ENCODE measurements around the gene ZNF337.
"Not testable (repeated sequence)": the region's sequence is repeated elsewhere in the genome, so short reads cannot be mapped to it uniquely, and the experiment has no call there.

The ZNF337 gene

DNA sequence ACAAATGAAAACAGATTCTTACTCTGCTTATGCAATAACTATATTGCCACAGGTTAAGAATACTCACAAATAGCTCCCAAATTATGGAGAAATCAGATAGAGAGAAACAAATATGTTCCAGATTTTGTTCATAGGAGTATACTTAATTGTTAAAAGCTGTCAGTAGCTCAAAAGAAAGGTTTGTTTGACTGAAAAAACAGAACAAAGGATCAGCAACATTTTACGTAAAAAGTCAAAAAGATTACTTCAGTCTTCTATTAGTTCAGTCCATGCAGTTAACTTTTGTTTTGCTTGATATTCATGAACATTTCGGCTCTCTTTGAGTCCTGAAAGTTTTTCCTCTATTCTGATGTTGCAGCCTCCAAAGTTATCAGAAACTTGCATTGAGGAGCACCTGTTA lies 59.4 kb downstream of the ZNF337 start:
- Mint-ChIP-seq H3K36me3 (ENCODE audit: insufficient read depth) (peaks cover 13% of the 10 kb centered on the region), H3K4me3 (no peak overlapping the region)
- ATAC-seq (replicated peaks) = no peak

DNA sequence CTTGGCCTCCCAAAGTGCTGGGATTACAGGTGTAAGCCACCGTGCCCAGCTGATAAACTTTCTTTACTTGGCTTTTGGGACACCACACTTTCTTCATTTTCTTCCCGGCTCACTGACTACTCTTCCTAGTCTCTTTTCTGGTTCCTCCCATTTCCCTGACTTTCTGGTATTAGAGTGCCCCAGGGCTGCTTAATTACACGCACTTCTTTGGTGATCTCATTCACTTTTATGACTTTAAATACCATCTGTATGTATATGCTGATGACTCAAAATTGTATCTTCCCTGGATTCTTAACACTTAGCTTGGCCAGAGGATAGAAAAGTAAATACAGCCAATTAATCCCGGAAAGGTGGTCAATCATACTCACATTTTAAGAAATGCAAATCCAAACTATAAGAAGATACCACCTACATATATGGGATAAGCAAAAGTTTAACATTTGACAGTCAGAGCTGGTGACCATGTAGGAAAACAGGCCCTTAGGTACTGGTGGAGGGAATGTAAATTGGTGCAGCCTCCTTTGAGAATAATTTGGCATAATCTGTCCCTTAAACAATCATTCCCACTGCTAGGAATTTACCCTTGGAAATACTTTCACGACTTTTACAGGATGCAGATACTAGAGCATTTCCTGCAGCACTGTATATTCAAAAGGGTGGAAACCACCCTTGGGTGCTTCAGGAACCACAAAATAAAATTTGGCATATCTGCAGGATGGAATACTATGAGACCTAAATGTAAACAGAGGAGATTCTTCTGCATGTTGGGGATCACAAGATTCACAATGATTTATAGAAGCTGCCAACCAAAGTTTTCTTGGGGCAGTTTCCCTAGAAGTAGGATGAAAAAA lies 63.5 kb downstream of the ZNF337 start:
- Mint-ChIP-seq H3K4me3 (no peak overlapping the region), H3K9me3 (no peaks in the 10 kb centered on the region), H3K27me3 (no peaks in the 10 kb centered on the region), H3K27ac (no peak overlapping the region), H3K36me3 (ENCODE audit: insufficient read depth) (peaks cover 11% of the 10 kb centered on the region), H3K4me1 (ENCODE audit: low read depth in 2 of 2) (no peaks in the 10 kb centered on the region)
- DNase-seq (no peak), ATAC-seq (replicated peaks) (no peak)

More for the DNA sequence above, 59.4 kb downstream of the ZNF337 start:
- Mint-ChIP-seq H3K9me3 (no peaks in the 10 kb centered on the region), H3K27me3 (no peaks in the 10 kb centered on the region), H3K27ac (no peak overlapping the region), H3K4me1 (ENCODE audit: low read depth in 2 of 2) (no peaks in the 10 kb centered on the region)
- no peak for DNase-seq

- not testable (repeated sequence) for H3K27me3 Mint-ChIP-seq; H3K4me1 Mint-ChIP-seq (ENCODE audit: low read depth in 2 of 2); H3K9me3 Mint-ChIP-seq; ATAC-seq (replicated peaks); H3K27ac Mint-ChIP-seq; H3K4me3 Mint-ChIP-seq; DNase-seq; H3K36me3 Mint-ChIP-seq (ENCODE audit: insufficient read depth)
Observed at GRCh38 chr20:25630615-25631014, 66.0 kb downstream of the ZNF337 start.

DNA sequence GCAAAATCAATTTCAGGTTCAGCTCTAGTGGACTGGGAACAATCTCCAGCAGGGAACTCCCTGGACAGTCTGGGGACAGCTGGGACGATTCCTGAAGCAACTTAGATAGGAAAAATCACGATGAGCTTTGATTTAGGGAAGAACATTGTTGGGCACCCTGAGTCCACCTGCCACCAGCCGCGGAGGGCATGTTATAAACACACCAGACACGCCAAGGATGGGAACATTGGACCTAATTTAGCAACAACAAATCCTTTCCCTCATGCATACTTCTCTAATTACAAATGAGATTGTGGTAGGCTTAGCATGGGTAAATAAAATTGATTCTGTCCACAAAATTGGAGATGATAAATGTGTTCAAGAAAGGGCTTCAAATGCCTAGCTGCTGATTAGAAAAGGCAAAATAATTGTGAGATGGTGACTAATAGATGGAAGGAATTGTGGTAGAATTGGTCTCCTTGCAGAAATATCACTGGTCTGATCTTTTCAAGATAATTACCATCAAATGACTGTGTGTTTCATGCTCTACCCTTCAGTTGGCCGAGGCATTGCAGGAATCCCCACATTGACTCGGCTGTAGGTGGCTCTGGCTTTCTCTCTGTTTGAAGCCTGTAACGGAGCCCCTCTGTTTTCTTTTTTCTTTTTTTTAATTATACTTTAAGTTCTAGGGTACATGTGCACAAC lies 66.7 kb downstream of the ZNF337 start:
- DNase-seq = no peak
- Mint-ChIP-seq H3K27ac (no peak overlapping the region), H3K36me3 (ENCODE audit: insufficient read depth) (peaks cover 4% of the 10 kb centered on the region), H3K9me3 (peaks cover 0 to 1% of the 10 kb centered on the region in 2 donors), H3K4me1 (ENCODE audit: low read depth in 2 of 2) (no peaks in the 10 kb centered on the region), H3K27me3 (no peaks in the 10 kb centered on the region), H3K4me3 (no peak overlapping the region)
- no peak for ATAC-seq (replicated peaks)

DNA sequence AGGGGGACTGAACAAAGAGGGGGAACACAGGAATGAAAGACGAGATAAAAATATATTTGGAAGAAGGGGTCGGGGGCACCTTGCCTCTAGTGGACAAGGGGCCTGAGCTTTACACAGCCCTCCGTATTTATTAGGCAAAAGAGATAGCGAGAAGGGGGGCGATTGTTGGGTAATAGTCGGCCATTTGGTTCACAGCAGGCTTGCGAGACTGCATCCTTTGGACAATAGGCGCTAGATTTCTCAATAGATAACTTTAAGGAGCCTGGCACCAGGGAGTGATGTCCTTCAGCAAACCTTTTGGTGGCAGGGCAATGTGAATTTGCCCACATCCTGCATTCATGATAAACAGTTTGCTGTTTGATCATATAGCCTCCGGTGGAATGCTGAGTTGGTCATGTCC lies 69.9 kb downstream of the ZNF337 start:
- H3K27me3 Mint-ChIP-seq = no peaks in the 10 kb centered on the region
- ATAC-seq (replicated peaks) (no peak), DNase-seq (no peak)
- peaks cover 18% of the 10 kb centered on the region for H3K36me3 Mint-ChIP-seq (ENCODE audit: insufficient read depth)
- peak overlapping the region in 1 of 2 donors; percentile 42 for H3K27ac Mint-ChIP-seq
- no peak overlapping the region for H3K4me3 Mint-ChIP-seq
- peaks cover 12 to 20% of the 10 kb centered on the region in 2 donors for H3K4me1 Mint-ChIP-seq (ENCODE audit: low read depth in 2 of 2)
- peaks cover 0 to 1% of the 10 kb centered on the region in 2 donors for H3K9me3 Mint-ChIP-seq

DNA sequence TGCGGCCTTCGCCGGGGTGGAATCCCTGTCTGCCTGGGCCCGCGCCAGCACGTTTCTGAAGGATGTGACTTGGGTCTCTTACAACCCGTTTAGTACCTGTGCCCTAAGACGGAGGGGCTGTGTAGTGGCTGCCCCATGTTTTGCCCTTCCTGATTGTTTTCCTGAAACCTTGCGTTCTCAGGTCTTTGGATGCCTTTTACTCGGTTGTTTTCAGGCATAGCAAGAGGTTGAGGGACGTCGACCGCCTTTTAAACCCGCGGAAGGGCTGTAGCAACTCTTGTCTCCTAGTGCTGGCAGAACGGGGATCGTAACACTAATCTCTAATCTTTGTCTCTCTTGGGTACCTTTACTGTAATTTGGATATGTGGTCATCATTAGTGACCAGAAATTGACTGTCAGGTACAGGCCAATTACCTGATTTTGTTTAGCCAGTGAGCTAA lies 72.1 kb downstream of the ZNF337 start:
- Mint-ChIP-seq H3K9me3 (peaks cover 0 to 1% of the 10 kb centered on the region in 2 donors), H3K27ac (peak overlapping the region; percentile 96)

More for the DNA sequence above, 72.1 kb downstream of the ZNF337 start:
- Mint-ChIP-seq H3K4me1 (ENCODE audit: low read depth in 2 of 2) (peaks cover 12 to 20% of the 10 kb centered on the region in 2 donors), H3K4me3 (peak overlapping the region; percentile 93 to 97), H3K36me3 (ENCODE audit: insufficient read depth) (peaks cover 18% of the 10 kb centered on the region), H3K27me3 (no peaks in the 10 kb centered on the region)
- ATAC-seq (replicated peaks) (no peak), DNase-seq (no peak)
